Measurements from ENCODE around the gene MOB3C.

The MOB3C gene

GRCh38 chr1:46619656-46620258 is 3.1 kb upstream of the MOB3C start:
- no peak for TF ChIP-seq FOXP2 (optimal IDR thresholded peaks at IDR 0.05; ENCODE audit: borderline replicate concordance, extremely low read depth, extremely low read length, insufficient read depth)
- no peak for TF ChIP-seq REST (IDR thresholded peaks at IDR 0.05; ENCODE audit: insufficient read depth in 1 of 2, low read depth in 2 of 2, low read length in 2 of 2)
- no peak for TF ChIP-seq SIN3A (IDR thresholded peaks at IDR 0.05; ENCODE audit: borderline replicate concordance, insufficient read depth, low read length)
- no peak for TF ChIP-seq TAF1 (IDR thresholded peaks at IDR 0.05; ENCODE audit: borderline replicate concordance, insufficient read depth, low read length)
- no peak for TF ChIP-seq POLR2AphosphoS5 (IDR thresholded peaks at IDR 0.05; ENCODE audit: low read depth, low read length)

GRCh38 chr1:46618754-46619415 is 2.3 kb upstream of the MOB3C start:
- TF ChIP-seq TAF1 (IDR thresholded peaks at IDR 0.05; ENCODE audit: borderline replicate concordance, insufficient read depth, low read length) (no peak), FOXP2 (optimal IDR thresholded peaks at IDR 0.05; ENCODE audit: borderline replicate concordance, extremely low read depth, extremely low read length, insufficient read depth) (no peak), REST (IDR thresholded peaks at IDR 0.05; ENCODE audit: insufficient read depth in 1 of 2, low read depth in 2 of 2, low read length in 2 of 2) (no peak), SIN3A (IDR thresholded peaks at IDR 0.05; ENCODE audit: borderline replicate concordance, insufficient read depth, low read length) (no peak), POLR2AphosphoS5 (IDR thresholded peaks at IDR 0.05; ENCODE audit: low read depth, low read length) (no peak)

GRCh38 chr1:46617833-46618232 is 1.2 kb upstream of the MOB3C start:
- TF ChIP-seq FOXP2 (optimal IDR thresholded peaks at IDR 0.05; ENCODE audit: borderline replicate concordance, extremely low read depth, extremely low read length, insufficient read depth) (no peak), POLR2AphosphoS5 (IDR thresholded peaks at IDR 0.05; ENCODE audit: low read depth, low read length) (no peak), TAF1 (IDR thresholded peaks at IDR 0.05; ENCODE audit: borderline replicate concordance, insufficient read depth, low read length) (no peak), REST (IDR thresholded peaks at IDR 0.05; ENCODE audit: insufficient read depth in 1 of 2, low read depth in 2 of 2, low read length in 2 of 2) (no peak), SIN3A (IDR thresholded peaks at IDR 0.05; ENCODE audit: borderline replicate concordance, insufficient read depth, low read length) (no peak)

- TF ChIP-seq TAF1 (IDR thresholded peaks at IDR 0.05; ENCODE audit: borderline replicate concordance, insufficient read depth, low read length) (no peak), FOXP2 (optimal IDR thresholded peaks at IDR 0.05; ENCODE audit: borderline replicate concordance, extremely low read depth, extremely low read length, insufficient read depth) (no peak), REST (IDR thresholded peaks at IDR 0.05; ENCODE audit: insufficient read depth in 1 of 2, low read depth in 2 of 2, low read length in 2 of 2) (no peak), SIN3A (IDR thresholded peaks at IDR 0.05; ENCODE audit: borderline replicate concordance, insufficient read depth, low read length) (no peak)
Observed at GRCh38 chr1:46617108-46617800, 643 bp upstream of the MOB3C start.
